Uterus (tissue), 4 donors: ENCODE results near the gene C10orf71. TPM values are rescaled to one million over a fixed set of nuclear protein-coding genes. Genes with fewer than 3 reads are reported as not detected.

Experiments
- DNase-seq, 2 donors: peaks; one replicate each; pipeline ENCODE4 v3.0.0-alpha.2; 2019 to 2020
- H3K27ac ChIP-seq, 2 donors: fragments of 200-600 bp; sonication (generic); 1 replicate in 1 of 2; 2 replicates in 1 of 2; pipeline ENCODE4 v1.5.1; 2016 to 2018
- H3K27me3 ChIP-seq, 2 donors: fragments of 200-600 bp; sonication (generic); one replicate each; pipeline ENCODE4 v1.5.1; 2018 to 2019; ENCODE audit warnings: control low read depth in 1 of 2
- H3K36me3 ChIP-seq, 2 donors: fragments of 200-600 bp; sonication (generic); one replicate each; pipeline ENCODE4 v1.5.1; 2019; ENCODE audit warnings: control low read depth in 1 of 2
- H3K4me1 ChIP-seq, 2 donors: fragments of 200-600 bp; sonication (generic); one replicate each; pipeline ENCODE4 v1.5.1; 2018 to 2019; ENCODE audit warnings: control low read depth in 1 of 2
- H3K4me3 ChIP-seq, 2 donors: fragments of 200-600 bp; sonication (generic); 1 replicate in 1 of 2; 2 replicates in 1 of 2; pipeline ENCODE4 v1.5.1; 2018 to 2019; ENCODE audit warnings: mild to moderate bottlenecking in 1 of 2
- H3K9me3 ChIP-seq, 2 donors: fragments of 200-600 bp; sonication (generic); one replicate each; pipeline ENCODE4 v1.5.1; 2019; ENCODE audit warnings: control low read depth in 1 of 2
- POLR2A ChIP-seq, 2 donors: fragments of 450-650 bp; IDR thresholded peaks; one replicate each; pipeline ENCODE4 v1.6.1; 2016; ENCODE audit warnings: antibody characterized with exemption in 2 of 2, mild to moderate bottlenecking in 1 of 2, moderate library complexity in 1 of 2
- intact Hi-C: fragments of 100-400 bp; cut with DNase I; formaldehyde crosslinking; loops from one replicate; pipeline ENCODE4 v1.15.1; 2023; ENCODE audit warnings: low total_unique reads
- total RNA-seq, 4 donors: library from RNA; depleted of rRNA in 3 of 4; stranded (reverse); fragments of >200 nt in 3 of 4; gene quantifications; one replicate each; pipeline versions ENCODE4 v1.1.0 to v1.2.4, GENCODE V29; 2014 to 2023
- TF ChIP-seq, protein P1 (sequence below), 4 experiments: fragments of 200-600 bp in 2 of 4; fragments of 450-650 bp in 2 of 4; sonication (generic) in 2 of 4; IDR thresholded peaks; one replicate each; pipeline ENCODE4 v1.5.1; 2016 to 2019; ENCODE audit warnings: antibody characterized with exemption in 4 of 4, mild to moderate bottlenecking in 2 of 4, moderate library complexity in 1 of 4
- donor health status: DM: yes; HTN: yes; CAD: no.

Gene C10orf71
- total RNA-seq, 4 donors from 2014 or later: not detected

DNA sequence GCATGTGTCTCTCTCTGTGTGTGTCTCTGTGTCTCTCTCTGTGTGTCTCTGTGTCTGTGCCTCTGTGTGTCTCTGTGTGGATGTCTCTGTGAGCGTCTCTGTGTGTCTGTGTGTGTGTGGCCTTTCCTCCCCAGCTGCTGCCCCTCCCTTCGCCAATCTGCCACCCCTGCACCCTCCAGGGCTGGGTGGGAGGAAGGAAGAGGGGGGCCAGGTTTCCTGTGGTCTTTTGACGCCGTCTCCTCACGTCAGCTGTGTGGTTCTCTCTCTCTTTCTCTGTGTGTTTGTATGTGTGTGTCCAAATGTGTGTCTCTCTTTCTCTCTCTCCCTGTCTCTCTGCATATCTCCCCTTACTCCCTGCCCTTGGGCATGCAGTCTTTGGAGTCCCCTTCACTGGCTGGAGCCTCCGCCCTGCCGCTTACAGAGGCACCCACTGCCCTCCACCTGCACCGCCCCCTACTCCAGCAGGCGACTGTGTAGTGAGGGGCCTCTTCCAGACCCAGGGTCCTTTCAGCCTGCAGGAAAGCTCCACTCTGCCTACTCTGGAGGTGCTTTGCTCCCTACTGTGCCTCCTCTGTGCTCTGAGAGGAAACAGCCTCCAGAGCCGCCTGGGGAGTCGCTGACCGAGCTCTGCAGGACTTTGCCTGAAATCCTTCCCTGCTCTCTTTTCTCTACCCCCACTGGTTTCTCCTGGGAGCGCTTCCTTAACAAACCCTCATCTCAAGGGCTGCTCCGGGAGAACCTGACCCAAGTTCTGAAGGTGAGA is 44.2 kb upstream of the C10orf71 start:
- TF ChIP-seq, protein P1, sequence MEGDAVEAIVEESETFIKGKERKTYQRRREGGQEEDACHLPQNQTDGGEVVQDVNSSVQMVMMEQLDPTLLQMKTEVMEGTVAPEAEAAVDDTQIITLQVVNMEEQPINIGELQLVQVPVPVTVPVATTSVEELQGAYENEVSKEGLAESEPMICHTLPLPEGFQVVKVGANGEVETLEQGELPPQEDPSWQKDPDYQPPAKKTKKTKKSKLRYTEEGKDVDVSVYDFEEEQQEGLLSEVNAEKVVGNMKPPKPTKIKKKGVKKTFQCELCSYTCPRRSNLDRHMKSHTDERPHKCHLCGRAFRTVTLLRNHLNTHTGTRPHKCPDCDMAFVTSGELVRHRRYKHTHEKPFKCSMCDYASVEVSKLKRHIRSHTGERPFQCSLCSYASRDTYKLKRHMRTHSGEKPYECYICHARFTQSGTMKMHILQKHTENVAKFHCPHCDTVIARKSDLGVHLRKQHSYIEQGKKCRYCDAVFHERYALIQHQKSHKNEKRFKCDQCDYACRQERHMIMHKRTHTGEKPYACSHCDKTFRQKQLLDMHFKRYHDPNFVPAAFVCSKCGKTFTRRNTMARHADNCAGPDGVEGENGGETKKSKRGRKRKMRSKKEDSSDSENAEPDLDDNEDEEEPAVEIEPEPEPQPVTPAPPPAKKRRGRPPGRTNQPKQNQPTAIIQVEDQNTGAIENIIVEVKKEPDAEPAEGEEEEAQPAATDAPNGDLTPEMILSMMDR (IDR thresholded peaks at IDR 0.05): no peak
- no peak for TF ChIP-seq POLR2A (IDR thresholded peaks at IDR 0.05)
- H3K27ac ChIP-seq: no peak overlapping the region
- H3K36me3 ChIP-seq: no peaks in the 10 kb centered on the region
- H3K4me1 ChIP-seq: no peaks in the 10 kb centered on the region
- no peaks in the 10 kb centered on the region for H3K27me3 ChIP-seq
- intact Hi-C loops: no loop called here
- H3K9me3 ChIP-seq: no peaks in the 10 kb centered on the region
- no peak for DNase-seq
- no peak overlapping the region for H3K4me3 ChIP-seq

DNA sequence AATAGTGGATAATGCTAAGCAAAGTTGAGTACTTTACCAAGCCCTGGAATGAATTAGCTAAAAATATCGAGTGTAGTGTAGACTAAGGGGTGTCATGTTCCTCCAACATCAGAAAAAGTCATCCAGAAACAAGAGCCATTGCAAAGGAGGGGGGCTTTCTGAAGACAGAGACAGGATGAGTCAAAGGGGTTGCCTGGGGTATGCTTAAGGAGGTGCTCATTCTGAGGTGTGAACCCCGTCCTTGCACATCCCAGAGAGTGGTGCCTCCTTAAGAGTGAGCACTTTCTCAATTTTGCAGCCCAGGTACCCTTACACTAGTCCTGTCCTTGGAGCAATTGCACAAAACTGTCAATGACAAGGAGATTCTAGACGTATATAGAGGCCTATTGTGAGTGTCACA is 43.1 kb upstream of the C10orf71 start:
- Histone ChIP-seq H3K27me3 (no peaks in the 10 kb centered on the region), H3K27ac (no peak overlapping the region), H3K4me3 (no peak overlapping the region), H3K9me3 (no peaks in the 10 kb centered on the region), H3K36me3 (no peaks in the 10 kb centered on the region), H3K4me1 (no peaks in the 10 kb centered on the region)
- no peak for DNase-seq
- TF ChIP-seq, protein P1 (IDR thresholded peaks at IDR 0.05): no peak
- TF ChIP-seq POLR2A (IDR thresholded peaks at IDR 0.05): no peak
- intact Hi-C loops: no loop called here

DNA sequence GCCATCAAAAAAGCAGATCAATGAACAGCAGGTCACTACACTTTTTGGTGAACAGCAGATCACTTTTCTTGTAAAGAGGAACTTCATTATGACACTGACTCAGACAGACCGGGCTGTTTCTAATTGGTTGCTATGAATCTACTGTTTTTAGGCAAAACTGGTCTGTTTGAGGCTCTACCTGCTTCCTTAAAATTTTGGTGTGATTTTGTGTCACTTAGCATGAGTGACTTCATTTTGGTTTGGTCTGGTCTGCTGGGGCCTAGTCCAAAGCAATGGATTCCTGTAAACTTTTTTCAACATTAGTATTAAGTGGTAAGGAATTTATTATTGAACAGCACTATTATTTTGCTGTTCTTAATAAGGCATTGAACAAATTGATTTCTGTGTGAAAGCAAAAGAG is 41.8 kb upstream of the C10orf71 start:
- no peak for DNase-seq
- intact Hi-C loops: no loop called here
- TF ChIP-seq, protein P1 (IDR thresholded peaks at IDR 0.05): no peak
- no peak for TF ChIP-seq POLR2A (IDR thresholded peaks at IDR 0.05)
- no peaks in the 10 kb centered on the region for H3K9me3 ChIP-seq
- no peaks in the 10 kb centered on the region for H3K36me3 ChIP-seq
- H3K4me3 ChIP-seq: no peak overlapping the region
- no peaks in the 10 kb centered on the region for H3K27me3 ChIP-seq
- H3K4me1 ChIP-seq: no peaks in the 10 kb centered on the region
- no peak overlapping the region for H3K27ac ChIP-seq

DNA sequence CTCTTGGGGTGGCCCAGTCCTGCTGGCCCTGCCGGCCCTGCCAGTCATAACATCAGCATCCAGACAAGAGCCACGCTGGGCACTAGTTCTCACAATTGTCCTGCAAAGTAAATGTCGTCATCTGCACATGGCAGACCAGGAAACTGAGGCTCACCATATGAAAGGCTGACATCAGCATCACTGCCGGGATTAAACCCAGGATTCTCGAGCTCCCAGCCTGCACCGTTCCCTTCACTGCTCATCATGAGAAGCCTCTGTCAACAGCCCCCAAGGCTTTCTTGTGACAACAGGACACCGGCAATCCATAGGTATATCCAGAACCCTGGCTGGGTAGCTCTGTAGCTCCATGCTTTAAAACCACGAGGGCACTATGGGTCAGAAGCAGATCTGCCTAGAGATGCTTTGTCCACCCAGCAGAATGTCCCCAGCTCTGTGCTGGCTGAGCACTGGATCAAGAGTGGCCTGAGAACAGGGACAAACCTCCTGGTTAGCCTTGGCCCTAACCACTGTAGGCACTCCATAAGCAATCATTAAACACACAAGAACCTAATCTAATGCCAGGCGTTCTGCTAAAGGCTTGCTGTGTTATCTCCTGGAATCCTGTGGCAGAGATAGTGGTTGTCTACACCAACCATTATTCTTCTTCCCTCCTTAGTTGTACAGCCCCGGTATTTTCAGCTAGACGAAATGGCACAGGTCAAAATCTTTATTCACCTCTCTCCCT is 41.2 kb upstream of the C10orf71 start:
- no peak for TF ChIP-seq POLR2A (IDR thresholded peaks at IDR 0.05)
- TF ChIP-seq, protein P1 (IDR thresholded peaks at IDR 0.05): no peak
- no peak overlapping the region for H3K27ac ChIP-seq
- intact Hi-C loops: no loop called here
- DNase-seq: no peak
- H3K36me3 ChIP-seq: no peaks in the 10 kb centered on the region
- H3K4me1 ChIP-seq: no peaks in the 10 kb centered on the region
- no peaks in the 10 kb centered on the region for H3K27me3 ChIP-seq
- H3K4me3 ChIP-seq: no peak overlapping the region
- no peaks in the 10 kb centered on the region for H3K9me3 ChIP-seq

DNA sequence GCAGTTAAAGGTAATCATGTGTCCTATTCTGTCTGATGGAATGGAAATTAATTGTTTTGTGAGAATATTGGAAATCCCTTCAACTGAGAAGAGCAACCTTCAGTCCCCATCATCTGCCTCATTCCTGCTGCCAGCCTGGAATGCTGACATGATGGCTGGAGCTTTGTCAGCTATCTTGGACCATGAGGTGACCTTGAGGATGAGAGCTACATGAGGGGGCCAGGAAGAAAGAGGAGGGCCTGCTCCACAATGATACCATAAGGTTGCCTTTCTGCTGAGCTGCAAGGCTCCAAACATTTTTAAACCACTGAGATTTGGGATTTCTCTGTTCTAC is 40.7 kb upstream of the C10orf71 start:
- intact Hi-C loops: no loop called here
- TF ChIP-seq, protein P1 (IDR thresholded peaks at IDR 0.05): no peak
- no peak for TF ChIP-seq POLR2A (IDR thresholded peaks at IDR 0.05)
- Histone ChIP-seq H3K27ac (no peak overlapping the region), H3K9me3 (no peaks in the 10 kb centered on the region), H3K4me3 (no peak overlapping the region), H3K36me3 (no peaks in the 10 kb centered on the region), H3K27me3 (no peaks in the 10 kb centered on the region), H3K4me1 (no peaks in the 10 kb centered on the region)
- no peak for DNase-seq
